Activated CD4-positive, alpha-beta T cell treated with anti-CD3 and anti-CD28 coated beads for 36 hours (primary cell): ENCODE results near the gene OXGR1. TPM values are rescaled to one million over a fixed set of nuclear protein-coding genes. Genes with fewer than 3 reads are reported as not detected.
"Not testable (repeated sequence)": the region's sequence is repeated elsewhere in the genome, so short reads cannot be mapped to it uniquely, and the experiment has no call there.

ENCODE experiments used
- ATAC-seq: fragments of 200-7000 bp; cut with Tn5 transposase; one replicate; pipeline ENCODE4 v1.10.0; 2021; ENCODE audit warnings: mild to moderate bottlenecking, moderate library complexity
- CTCF ChIA-PET: fragments of 350-600 bp; sonication (Branson Sonifier 250); formaldehyde crosslinking; loops from one replicate; lab custom pipeline; 2021; ENCODE audit warnings: antibody characterized with exemption; lab: Charles Lee
- POLR2A ChIA-PET: fragments of 350-600 bp; sonication (Branson Sonifier 250); formaldehyde crosslinking; loops from one replicate; lab custom pipeline; 2021; ENCODE audit warnings: antibody characterized with exemption, inconsistent platforms; lab: Charles Lee
- DNase-seq: peaks from one replicate; pipeline ENCODE4 v3.0.0-alpha.2; 2020
- H3K27ac Mint-ChIP-seq: one replicate; pipeline ENCODE4 v1.8.0; 2021; ENCODE audit warnings: mixed read lengths
- H3K27me3 Mint-ChIP-seq: one replicate; pipeline ENCODE4 v1.8.0; 2021; ENCODE audit warnings: mixed read lengths
- H3K36me3 Mint-ChIP-seq: one replicate; pipeline ENCODE4 v1.8.0; 2021; ENCODE audit warnings: low read depth, mixed read lengths
- H3K4me1 Mint-ChIP-seq: one replicate; pipeline ENCODE4 v1.8.0; 2021; ENCODE audit warnings: mixed read lengths
- H3K4me3 Mint-ChIP-seq: one replicate; pipeline ENCODE4 v1.8.0; 2021; ENCODE audit warnings: mild to moderate bottlenecking, moderate library complexity, mixed read lengths
- H3K9me3 Mint-ChIP-seq: one replicate; pipeline ENCODE4 v1.8.0; 2021; ENCODE audit warnings: low read depth, mixed read lengths
- intact Hi-C, 2 experiments: fragments of 100-400 bp; cut with DNase I in 1 of 2; cut with micrococcal nuclease in 1 of 2; formaldehyde crosslinking; loops; one replicate each; pipeline versions ENCODE4 v1.14.2 to v1.15.1; 2022 to 2024; cut with DNase I, micrococcal nuclease
- total RNA-seq, 2 experiments: library from RNA; stranded (reverse); gene quantifications; one replicate each; pipeline ENCODE4 v1.2.3, GENCODE V29; 2021

The OXGR1 gene
- total RNA-seq: not detected

DNA sequence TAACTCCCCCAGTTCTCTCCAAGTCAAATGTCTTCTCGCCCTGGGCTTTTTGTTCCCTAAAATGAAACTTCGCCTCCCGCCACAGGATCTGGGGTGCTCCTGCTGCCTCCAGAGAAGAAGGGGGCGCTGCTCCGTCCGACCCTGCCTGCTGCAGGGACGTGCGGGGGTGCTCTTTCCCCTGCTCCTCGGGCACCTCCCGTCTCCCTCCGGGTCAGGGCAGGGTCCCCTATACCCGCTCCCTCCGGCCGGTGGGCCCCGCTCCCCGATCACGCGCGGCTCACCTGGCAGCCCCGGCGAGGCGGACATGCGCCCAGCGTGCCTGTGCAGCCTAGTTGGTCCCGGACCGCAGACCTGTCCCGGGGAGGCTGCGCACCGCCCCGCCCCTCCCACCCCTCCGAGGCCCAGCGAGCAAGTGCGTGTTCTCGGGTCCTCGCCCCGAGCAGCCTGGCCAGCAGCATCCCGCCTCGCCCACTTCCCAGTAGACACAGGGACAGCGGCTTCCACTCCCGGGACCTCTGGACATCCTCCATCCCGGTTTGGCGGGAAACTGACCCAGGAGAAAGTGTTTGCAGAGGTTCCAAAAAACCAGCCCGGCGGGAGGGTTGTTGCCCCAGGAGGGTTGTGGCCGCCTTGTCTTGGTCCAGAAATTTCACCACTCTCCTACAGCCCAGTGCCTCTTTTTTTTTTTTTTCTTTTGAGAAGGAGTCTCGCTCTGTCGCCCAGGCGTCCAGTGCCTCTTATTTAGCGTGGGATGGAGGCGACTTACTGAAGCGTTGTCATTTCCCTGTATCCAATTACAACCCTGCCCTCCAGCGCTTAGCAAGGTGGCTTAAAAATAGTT lies at the start of gene OXGR1:
OXGR1 (minus strand) TSS at position 460 of the 841 bp plus-strand sequence. CDS start 6,717 bp downstream, outside the sequence.
- intact Hi-C loops: no loop called here
- DNase-seq (peak; percentile 7), ATAC-seq (no peak)
- H3K27ac Mint-ChIP-seq: no peak within 1 kb of the TSS
- CTCF ChIA-PET: no interaction called here
- H3K4me1 Mint-ChIP-seq: peaks cover 6% of the 10 kb centered on the region
- POLR2A ChIA-PET: no interaction called here
- no peaks in the 10 kb centered on the region for H3K9me3 Mint-ChIP-seq
- H3K27me3 Mint-ChIP-seq: peaks cover 47% of the 10 kb centered on the region
- H3K4me3 Mint-ChIP-seq: no peak within 1 kb of the TSS
- H3K36me3 Mint-ChIP-seq: no peaks in the 10 kb centered on the region

DNA sequence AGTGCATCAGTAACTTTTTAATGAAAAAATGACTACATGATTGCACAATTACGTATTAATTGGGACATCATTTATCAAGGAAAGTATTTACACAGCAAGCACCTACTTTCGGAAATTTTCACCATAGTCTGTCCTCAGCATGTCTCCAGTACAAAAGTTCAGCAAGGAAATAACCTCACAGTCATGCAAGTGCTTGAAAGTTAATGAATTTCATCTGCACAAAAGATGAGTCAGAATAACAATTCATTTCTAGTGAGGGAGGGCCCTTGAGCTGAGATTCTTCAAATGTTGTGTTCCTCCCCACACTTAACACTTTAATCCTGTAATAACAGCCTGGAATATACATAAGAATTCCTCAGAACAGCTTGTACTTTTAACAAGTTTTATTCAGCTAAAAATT lies 49.0 kb upstream of the OXGR1 start:
- Mint-ChIP-seq H3K27ac (no peak overlapping the region), H3K36me3 (no peaks in the 10 kb centered on the region), H3K4me3 (no peak overlapping the region), H3K27me3 (peaks cover 9% of the 10 kb centered on the region), H3K9me3 (no peaks in the 10 kb centered on the region), H3K4me1 (no peaks in the 10 kb centered on the region)
- POLR2A ChIA-PET: no interaction called here
- CTCF ChIA-PET: no interaction called here
- DNase-seq (no peak), ATAC-seq (no peak)
- intact Hi-C loops: no loop called here

DNA sequence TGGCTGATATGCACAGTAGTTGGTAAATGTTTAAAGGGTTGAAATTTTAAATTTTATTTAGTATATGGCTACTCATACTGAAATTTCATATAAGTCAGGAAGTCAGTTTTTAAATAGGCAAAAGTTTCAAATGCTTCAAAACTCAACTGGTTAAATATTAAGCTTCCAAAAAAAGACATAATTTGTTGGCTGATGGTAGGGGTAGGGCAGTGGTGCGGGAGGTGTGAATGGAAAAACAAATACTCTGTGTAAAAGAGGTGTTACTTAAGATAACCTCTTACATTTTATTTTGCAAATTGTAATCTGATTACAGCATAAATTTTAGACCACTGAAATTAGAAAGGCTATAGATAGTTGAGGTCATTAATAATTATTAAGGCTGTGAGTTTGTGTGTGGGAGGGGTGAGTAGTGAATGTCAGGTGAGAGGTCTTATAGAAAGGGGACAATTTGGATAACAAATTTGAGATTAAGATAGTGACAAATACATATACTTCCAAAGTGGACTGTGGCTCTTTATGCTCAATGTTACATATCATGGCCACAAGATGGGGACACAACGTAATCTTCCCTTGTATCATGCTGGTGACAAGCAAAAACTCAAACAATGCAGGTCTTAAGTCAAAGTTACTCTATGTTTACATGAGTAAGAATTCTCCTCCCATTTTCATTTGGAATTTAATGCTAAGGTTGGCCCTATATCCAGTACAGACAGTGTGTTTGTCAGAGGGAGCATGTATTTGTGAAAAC lies 36.6 kb upstream of the OXGR1 start:
- H3K27me3 Mint-ChIP-seq: peaks cover 16% of the 10 kb centered on the region
- H3K4me3 Mint-ChIP-seq: no peak overlapping the region
- peaks cover 2% of the 10 kb centered on the region for H3K9me3 Mint-ChIP-seq
- POLR2A ChIA-PET: no interaction called here
- CTCF ChIA-PET: no interaction called here
- intact Hi-C loops: loop anchor here in 1 of 2 experiments (5.0 kb wide), 1 partner anchor 326 kb away; no protein-coding TSS in a partner anchor
- DNase-seq (no peak), ATAC-seq (no peak)
- H3K27ac Mint-ChIP-seq: no peak overlapping the region
- H3K36me3 Mint-ChIP-seq: no peaks in the 10 kb centered on the region
- no peaks in the 10 kb centered on the region for H3K4me1 Mint-ChIP-seq

DNA sequence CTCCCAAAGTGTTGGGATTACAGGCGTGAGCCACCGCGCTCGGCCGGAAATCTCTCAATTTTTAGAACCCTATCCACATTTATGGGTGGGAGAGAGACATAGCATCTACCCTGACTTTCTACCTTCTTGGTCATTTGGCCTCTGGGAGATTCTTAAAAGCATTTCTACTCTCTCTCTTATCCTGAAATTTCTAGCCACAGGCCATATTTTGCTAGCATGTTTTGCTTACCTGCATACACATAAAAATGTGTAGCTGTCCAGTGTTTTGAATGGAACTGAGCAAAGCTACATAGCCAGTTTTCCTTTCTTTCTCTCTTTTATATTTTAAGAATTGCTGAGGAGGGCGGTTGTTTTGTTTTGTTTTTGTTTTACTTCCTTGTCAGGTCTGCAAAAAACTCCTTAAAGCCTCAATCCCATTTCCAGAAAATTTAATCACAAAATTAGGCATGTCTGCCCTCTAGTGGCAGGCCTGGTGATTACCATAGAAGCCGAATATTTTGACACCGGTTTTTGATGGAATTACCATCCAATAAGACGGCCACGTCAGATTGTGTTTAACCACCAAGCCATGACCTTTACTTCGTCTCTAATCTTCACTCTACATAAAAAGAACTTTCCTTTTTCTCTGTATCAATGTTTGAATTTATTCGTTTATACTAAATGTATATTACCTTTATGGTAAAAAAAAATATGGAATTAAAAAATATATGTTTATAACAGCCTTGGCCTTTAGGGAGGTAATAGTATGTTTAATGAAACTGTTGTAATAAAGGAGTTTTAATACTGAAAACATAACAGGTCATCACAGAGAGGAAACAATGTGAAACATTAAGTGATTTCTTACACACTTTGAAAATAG lies 34.4 kb upstream of the OXGR1 start:
- ATAC-seq (peak; percentile 36), DNase-seq (peak; percentile 69)
- Mint-ChIP-seq H3K9me3 (no peaks in the 10 kb centered on the region), H3K27me3 (peaks cover 23% of the 10 kb centered on the region), H3K36me3 (no peaks in the 10 kb centered on the region), H3K4me1 (no peaks in the 10 kb centered on the region), H3K4me3 (no peak overlapping the region), H3K27ac (no peak overlapping the region)
- ChIA-PET CTCF (interaction anchor here (0.6 to 1.0 kb wide), 4 partner anchors 10 to 79 kb away, joined by 3 to 10 read pairs (median 3); no protein-coding TSS in a partner anchor), POLR2A (no interaction called here)
- intact Hi-C loops: loop anchor here in 1 of 2 experiments (1.0 kb wide), 1 partner anchor 10 kb away; no protein-coding TSS in a partner anchor

DNA sequence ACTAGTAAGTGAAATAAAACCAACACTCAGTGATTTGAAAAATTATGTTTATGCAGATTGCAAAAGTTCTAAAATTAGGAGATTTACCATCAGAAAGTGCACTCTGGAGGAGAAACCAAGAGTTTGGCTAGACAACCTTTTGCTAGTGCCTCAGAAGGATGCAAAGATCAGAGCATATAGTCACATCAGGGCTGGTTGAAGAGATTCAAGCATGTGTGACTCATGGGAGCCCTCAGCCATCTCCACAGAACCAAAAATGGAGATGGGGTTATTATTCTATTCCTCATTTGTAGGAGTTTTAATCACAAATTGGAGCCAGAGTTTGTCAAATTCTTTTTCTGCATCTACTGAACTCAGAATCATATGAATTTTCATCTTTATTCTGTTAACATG lies 32.9 kb upstream of the OXGR1 start:
- no peak for ATAC-seq
- DNase-seq: no peak
- Mint-ChIP-seq H3K36me3 (no peaks in the 10 kb centered on the region), H3K27me3 (peaks cover 28% of the 10 kb centered on the region), H3K4me1 (no peaks in the 10 kb centered on the region), H3K9me3 (no peaks in the 10 kb centered on the region), H3K27ac (no peak overlapping the region), H3K4me3 (no peak overlapping the region)
- intact Hi-C loops: no loop called here
- ChIA-PET POLR2A (no interaction called here), CTCF (interaction anchor here (0.7 to 0.8 kb wide), 3 partner anchors 209 to 725 kb away, joined by 3 to 4 read pairs (median 3); no protein-coding TSS in a partner anchor)

DNA sequence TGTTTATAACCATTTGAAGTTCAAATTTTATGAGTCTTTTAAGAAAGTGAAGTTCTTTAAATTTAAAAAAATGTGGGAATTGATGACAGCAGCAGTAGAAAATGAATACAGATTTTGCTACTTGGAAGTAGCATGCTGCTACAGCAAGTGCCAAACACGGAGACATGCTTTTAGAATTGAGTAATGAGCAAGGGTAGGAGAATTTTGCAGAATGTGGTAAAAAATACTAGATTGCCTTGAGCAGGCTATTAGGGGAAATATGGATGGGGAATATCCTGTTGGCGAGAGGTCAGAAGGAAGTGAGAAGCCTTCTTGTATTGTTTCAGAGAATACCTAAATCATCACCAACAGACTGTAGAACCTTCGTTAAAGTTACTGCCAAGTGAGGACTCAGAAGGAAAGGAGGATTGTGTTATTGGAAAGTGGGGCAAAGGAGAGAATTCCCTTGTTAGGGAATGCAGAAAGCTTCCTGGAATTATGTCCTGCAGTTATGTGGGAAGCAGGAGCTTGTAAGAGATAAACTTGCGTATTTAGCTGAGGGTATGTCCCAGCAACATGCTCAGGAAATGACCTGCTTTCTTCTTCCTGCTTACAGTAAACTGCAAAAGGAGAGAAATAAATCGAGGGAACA lies 32.4 kb upstream of the OXGR1 start:
- Mint-ChIP-seq H3K9me3 (no peaks in the 10 kb centered on the region), H3K27ac (no peak overlapping the region), H3K4me1 (no peaks in the 10 kb centered on the region), H3K4me3 (no peak overlapping the region), H3K27me3 (peaks cover 29% of the 10 kb centered on the region), H3K36me3 (no peaks in the 10 kb centered on the region)
- DNase-seq: no peak
- intact Hi-C loops: no loop called here
- ChIA-PET CTCF (interaction anchor here (0.7 to 0.8 kb wide), 3 partner anchors 209 to 725 kb away, joined by 3 to 4 read pairs (median 3); no protein-coding TSS in a partner anchor), POLR2A (no interaction called here)
- ATAC-seq: no peak

DNA sequence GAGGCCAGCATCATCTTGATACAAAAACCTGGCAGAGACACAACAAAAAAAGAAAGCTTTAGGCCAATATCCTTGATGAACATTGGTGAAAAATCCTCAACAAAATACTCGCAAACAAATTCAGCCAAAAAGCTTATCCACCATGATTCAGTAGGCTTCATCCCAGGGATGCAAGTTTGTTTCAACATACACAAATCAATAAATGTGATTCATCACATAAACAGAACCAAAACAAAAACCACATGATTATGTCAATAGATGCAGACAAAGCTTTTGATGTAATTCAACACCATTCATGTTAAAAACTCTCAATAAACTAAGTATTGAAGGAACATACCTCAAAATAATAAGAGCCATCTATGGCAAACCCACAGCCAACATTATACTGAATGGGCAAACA lies 29.5 kb upstream of the OXGR1 start:
- H3K36me3 Mint-ChIP-seq, H3K4me1 Mint-ChIP-seq, POLR2A ChIA-PET, DNase-seq, H3K4me3 Mint-ChIP-seq, intact Hi-C loops, H3K27ac Mint-ChIP-seq, H3K9me3 Mint-ChIP-seq, ATAC-seq: not testable (repeated sequence)
- H3K27me3 Mint-ChIP-seq: peaks cover 38% of the 10 kb centered on the region
- CTCF ChIA-PET: interaction anchor here (0.7 to 1.4 kb wide), 2 partner anchors 9 to 10 kb away, joined by 3 read pairs; no protein-coding TSS in a partner anchor

DNA sequence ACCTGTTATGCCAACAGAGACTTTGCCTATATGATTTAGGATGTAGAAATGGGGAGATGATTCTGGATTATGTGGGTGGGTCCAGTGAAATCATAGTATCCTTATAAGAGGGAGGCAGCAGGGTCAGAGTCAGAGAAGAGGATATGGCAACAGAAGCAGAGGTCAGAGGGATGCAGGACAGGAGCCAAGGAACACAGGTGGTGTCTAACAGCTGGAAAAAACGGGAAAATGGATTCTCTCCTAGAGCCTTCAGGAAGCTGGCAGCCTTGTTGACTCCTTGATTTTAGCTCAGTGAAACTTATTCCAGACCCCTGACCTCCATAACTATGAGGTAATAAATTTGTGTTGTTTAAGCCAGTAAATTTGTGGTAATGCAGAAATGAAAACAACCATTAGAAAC lies 28.8 kb upstream of the OXGR1 start:
- Mint-ChIP-seq H3K4me3 (no peak overlapping the region), H3K9me3 (no peaks in the 10 kb centered on the region), H3K36me3 (no peaks in the 10 kb centered on the region), H3K4me1 (peaks cover 3% of the 10 kb centered on the region), H3K27ac (no peak overlapping the region), H3K27me3 (peaks cover 41% of the 10 kb centered on the region)
- ATAC-seq (no peak), DNase-seq (no peak)
- intact Hi-C loops: no loop called here
- ChIA-PET POLR2A (no interaction called here), CTCF (interaction anchor here (0.7 to 1.4 kb wide), 2 partner anchors 8 to 9 kb away, joined by 3 read pairs; no protein-coding TSS in a partner anchor)

DNA sequence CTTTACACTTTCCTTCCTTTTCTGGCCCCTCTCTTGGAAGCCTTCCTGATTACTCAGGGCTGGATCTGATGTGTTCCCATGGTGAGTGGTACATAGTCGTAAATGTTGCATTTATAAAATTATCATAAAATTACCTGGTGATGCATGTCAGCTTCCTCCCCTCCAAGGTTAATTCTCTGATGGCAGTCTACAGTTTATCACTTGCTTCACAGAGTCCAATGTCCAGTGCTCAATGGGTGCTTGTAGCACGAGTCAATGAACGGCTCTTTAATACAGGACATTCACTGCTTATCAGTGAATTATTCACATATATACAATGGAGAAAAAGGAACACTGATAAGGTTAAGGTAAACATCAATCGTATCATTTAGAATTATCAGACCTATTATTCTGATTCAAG lies 27.0 kb upstream of the OXGR1 start:
- ChIA-PET POLR2A (no interaction called here), CTCF (no interaction called here)
- no peak for ATAC-seq
- Mint-ChIP-seq H3K36me3 (no peaks in the 10 kb centered on the region), H3K9me3 (no peaks in the 10 kb centered on the region), H3K4me1 (peaks cover 4% of the 10 kb centered on the region), H3K27me3 (peaks cover 41% of the 10 kb centered on the region), H3K4me3 (no peak overlapping the region), H3K27ac (no peak overlapping the region)
- no peak for DNase-seq
- intact Hi-C loops: no loop called here

DNA sequence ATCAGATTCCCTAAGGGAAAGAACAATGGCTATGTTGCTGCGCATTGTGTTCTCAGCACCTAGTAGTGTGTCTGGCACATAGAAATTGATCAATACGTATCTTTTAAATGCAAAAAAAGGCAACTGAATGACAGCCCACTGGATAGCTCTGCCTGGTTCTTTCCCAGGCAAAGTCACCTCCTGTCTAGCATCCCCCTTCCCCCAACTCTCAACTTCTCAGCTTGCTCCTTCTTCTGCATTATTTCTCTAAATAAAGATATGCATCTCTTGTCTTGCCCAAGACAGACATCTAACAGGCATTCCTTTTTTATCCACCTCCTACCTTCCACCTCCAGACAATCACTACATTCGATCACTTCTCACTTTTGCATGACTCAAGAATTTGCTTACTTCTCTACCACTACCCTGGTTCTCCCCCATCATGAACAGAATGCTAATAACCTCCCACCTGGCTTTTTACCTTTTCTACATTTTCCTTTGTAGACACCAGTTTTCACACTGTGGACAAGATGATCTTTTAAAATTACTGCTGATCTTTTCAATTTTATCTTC lies 26.5 kb upstream of the OXGR1 start:
- ChIA-PET POLR2A (no interaction called here), CTCF (interaction anchor here (3.8 kb wide), 1 partner anchor 15 kb away, joined by 11 read pairs; no protein-coding TSS in a partner anchor)
- intact Hi-C loops: no loop called here
- H3K27ac Mint-ChIP-seq: no peak overlapping the region
- H3K9me3 Mint-ChIP-seq: no peaks in the 10 kb centered on the region
- peaks cover 40% of the 10 kb centered on the region for H3K27me3 Mint-ChIP-seq
- H3K36me3 Mint-ChIP-seq: no peaks in the 10 kb centered on the region
- peaks cover 4% of the 10 kb centered on the region for H3K4me1 Mint-ChIP-seq
- no peak for ATAC-seq
- no peak for DNase-seq
- no peak overlapping the region for H3K4me3 Mint-ChIP-seq
